Measurements from ENCODE around the gene TCOF1. TPM values are rescaled to one million over a fixed set of nuclear protein-coding genes. Genes with fewer than 3 reads are reported as not detected.

Gene TCOF1
- total RNA-seq, 4 donors from 2014 or later, result 27.4 to 46.0 (median 36.3) TPM

- 0% methylated on average over 30 of the region's 31 CpGs for WGBS
- intact Hi-C loops (cut with DNase I), result loop anchor here (10.0 kb wide), 1 partner anchor 314 kb away; no protein-coding TSS in a partner anchor
- no peak for TF ChIP-seq EP300 (IDR thresholded peaks at IDR 0.05)
- TF ChIP-seq POLR2AphosphoS5 (IDR thresholded peaks at IDR 0.05), result no peak
- TF ChIP-seq POLR2A (IDR thresholded peaks at IDR 0.05; ENCODE audit: low read depth), result no peak
- TF ChIP-seq CTCF (IDR thresholded peaks at IDR 0.05), result no peak
- no peaks in the 10 kb centered on the region for H3K27me3 ChIP-seq
- peaks cover 13 to 50% (median 30%) of the 10 kb centered on the region in 4 donors for H3K4me1 ChIP-seq
- H3K36me3 ChIP-seq, result peaks cover 37 to 40% (median 38%) of the 10 kb centered on the region in 4 donors
- peak overlapping the region; percentile 88 to 95 (median 92) for H3K27ac ChIP-seq (replicated peaks in 1 of 4)
- peak overlapping the region; percentile 63 to 86 (median 72) for H3K4me3 ChIP-seq
- no peak for DNase-seq (ENCODE audit: extremely low spot score)
- H3K9me3 ChIP-seq, result peaks cover 0 to 6% (median 0%) of the 10 kb centered on the region in 4 donors
Observed at GRCh38 chr5:150448952-150449516, 91.5 kb downstream of the TCOF1 start.

Other genes starting within 250 kb of the TCOF1 start
- 100 to 1,000 TPM in 2 of 4 donors, 10 to 100 TPM in 2; 83.1 to 219 (median 141) TPM for gene PDGFRB, start 201.9 kb upstream of the TCOF1 start, total RNA-seq
- gene CDX1, start 190.9 kb upstream of the TCOF1 start, total RNA-seq, result under 1 TPM in 1 of 4 donors, not detected in 3; 0.23 TPM
- not detected for gene SLC6A7, start 167.6 kb upstream of the TCOF1 start, total RNA-seq
- gene CAMK2A, start 67.9 kb upstream of the TCOF1 start, total RNA-seq, result 1 to 10 TPM; 2.5 to 8.0 (median 3.8) TPM
- gene ARSI, start 54.8 kb upstream of the TCOF1 start, total RNA-seq, result 10 to 100 TPM in 3 of 4 donors, 1 to 10 TPM in 1; 5.8 to 20.6 (median 10.1) TPM
- gene CD74, start 55.2 kb downstream of the TCOF1 start, total RNA-seq, result 100 to 1,000 TPM; 270 to 595 (median 555) TPM
- 1,000 to 10,000 TPM; 1,492 to 3,727 (median 2,626) TPM for gene RPS14, start 92.0 kb downstream of the TCOF1 start, total RNA-seq
- 100 to 1,000 TPM in 1 of 4 donors, 10 to 100 TPM in 3; 48.2 to 113 (median 74.5) TPM for gene NDST1, start 150.4 kb downstream of the TCOF1 start, total RNA-seq

Measured in esophagus muscularis mucosa (tissue), 4 donors.